ENCODE data around the gene YEATS2.

YEATS2 gene

GRCh38 chr3:183807881-183808280, 110.3 kb downstream of the YEATS2 start:
- Histone ChIP-seq H3K9me3 (ENCODE audit: control insufficient read depth, insufficient read depth, low read depth, low read length) (no peaks in the 10 kb centered on the region), H3K27ac (ENCODE audit: extremely low read depth, low read depth, low read length) (no peak overlapping the region), H3K4me1 (ENCODE audit: control insufficient read depth, insufficient read depth, low read length) (no peaks in the 10 kb centered on the region), H3K36me3 (ENCODE audit: control insufficient read depth in 2 of 2, insufficient read depth in 1 of 2, low read length in 2 of 2) (peaks cover 13 to 95% of the 10 kb centered on the region in 2 experiments; a peak in 2 of 3 replicates), H3K4me3 (ENCODE audit: low read depth, low read length) (no peak overlapping the region)
- TF ChIP-seq SALL2 (tag by site-specific recombination; IDR thresholded peaks at IDR 0.05; ENCODE audit: borderline replicate concordance) = no peak
- TF ChIP-seq HOXC10 (CRISPR knock-in tag; IDR thresholded peaks at IDR 0.05) = no peak
- TF ChIP-seq MEIS1 (CRISPR knock-in tag; IDR thresholded peaks at IDR 0.05; ENCODE audit: borderline replicate concordance) = no peak
- TF ChIP-seq ZBTB17 (tag by site-specific recombination; IDR thresholded peaks at IDR 0.05) = no peak
- no peak for TF ChIP-seq KLF16 (tag by site-specific recombination; IDR thresholded peaks at IDR 0.05)
- no peak for TF ChIP-seq ZFP69B (tag by site-specific recombination; IDR thresholded peaks at IDR 0.05)
- POLR2A ChIA-PET = no interaction called here
- CTCF ChIA-PET = no interaction called here

DNA sequence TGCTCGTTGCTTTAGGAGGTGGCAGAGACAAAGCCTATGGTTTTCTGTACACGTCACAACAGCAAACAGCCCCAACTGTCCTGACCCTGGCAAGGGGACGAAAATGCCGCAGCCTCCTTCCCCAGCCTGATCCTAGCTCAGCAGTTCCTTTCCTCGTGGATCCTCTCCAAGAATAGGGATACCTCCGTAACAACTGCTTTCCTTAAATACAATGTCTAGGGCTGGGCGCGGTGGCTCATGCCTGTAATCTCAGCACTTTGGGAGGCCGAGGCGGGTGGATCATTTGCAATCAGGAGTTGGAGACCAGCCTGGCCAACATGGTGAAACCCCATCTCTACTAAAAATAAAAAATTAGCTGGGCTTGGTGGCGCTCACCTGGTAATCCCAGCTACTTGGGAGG, 110.8 kb downstream of the YEATS2 start:
- CTCF ChIA-PET = interaction anchor here (1.3 kb wide), 1 partner anchor 41 kb away, joined by 3 read pairs; no protein-coding TSS in a partner anchor
- POLR2A ChIA-PET = no interaction called here

DNA sequence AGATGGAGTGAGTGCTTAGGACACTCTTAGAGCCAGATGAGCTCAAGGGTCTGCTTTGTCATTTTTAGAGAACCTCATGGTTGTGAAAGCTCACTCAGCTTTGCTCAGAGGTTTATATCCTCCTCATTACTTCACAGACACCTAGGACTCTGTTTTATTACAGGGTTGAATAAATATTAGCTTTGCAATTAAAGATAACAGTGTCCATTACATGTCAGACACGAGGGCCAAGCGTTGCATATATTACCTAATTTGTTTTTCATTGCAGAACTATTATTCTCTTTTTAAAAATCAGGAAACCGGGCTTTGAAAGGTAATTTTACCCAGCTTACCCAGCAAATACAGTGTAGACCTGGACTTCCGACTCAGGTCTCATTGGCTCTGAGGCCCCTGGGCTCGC, 111.7 kb downstream of the YEATS2 start:
- TF ChIP-seq HOXC10 (CRISPR knock-in tag; IDR thresholded peaks at IDR 0.05) (no peak), IKZF3 (tag by site-specific recombination; IDR thresholded peaks at IDR 0.05) (no peak), ZNF521 (tag by site-specific recombination; IDR thresholded peaks at IDR 0.05) (no peak), ZNF311 (tag by site-specific recombination; IDR thresholded peaks at IDR 0.05; ENCODE audit: borderline replicate concordance) (no peak)
- TF ChIP-seq, protein P1, sequence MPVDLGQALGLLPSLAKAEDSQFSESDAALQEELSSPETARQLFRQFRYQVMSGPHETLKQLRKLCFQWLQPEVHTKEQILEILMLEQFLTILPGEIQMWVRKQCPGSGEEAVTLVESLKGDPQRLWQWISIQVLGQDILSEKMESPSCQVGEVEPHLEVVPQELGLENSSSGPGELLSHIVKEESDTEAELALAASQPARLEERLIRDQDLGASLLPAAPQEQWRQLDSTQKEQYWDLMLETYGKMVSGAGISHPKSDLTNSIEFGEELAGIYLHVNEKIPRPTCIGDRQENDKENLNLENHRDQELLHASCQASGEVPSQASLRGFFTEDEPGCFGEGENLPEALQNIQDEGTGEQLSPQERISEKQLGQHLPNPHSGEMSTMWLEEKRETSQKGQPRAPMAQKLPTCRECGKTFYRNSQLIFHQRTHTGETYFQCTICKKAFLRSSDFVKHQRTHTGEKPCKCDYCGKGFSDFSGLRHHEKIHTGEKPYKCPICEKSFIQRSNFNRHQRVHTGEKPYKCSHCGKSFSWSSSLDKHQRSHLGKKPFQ (tag by site-specific recombination; IDR thresholded peaks at IDR 0.05) = no peak
- H3K36me3 ChIP-seq (ENCODE audit: control insufficient read depth in 2 of 2, insufficient read depth in 1 of 2, low read length in 2 of 2) = peaks cover 6 to 85% of the 10 kb centered on the region in 2 experiments; a peak in 2 of 3 replicates
- no peaks in the 10 kb centered on the region for H3K9me3 ChIP-seq (ENCODE audit: control insufficient read depth, insufficient read depth, low read depth, low read length)
- no peak overlapping the region for H3K27ac ChIP-seq (ENCODE audit: extremely low read depth, low read depth, low read length)
- H3K4me1 ChIP-seq (ENCODE audit: control insufficient read depth, insufficient read depth, low read length) = no peaks in the 10 kb centered on the region
- POLR2A ChIA-PET = no interaction called here
- CTCF ChIA-PET = interaction anchor here (1.3 kb wide), 1 partner anchor 42 kb away, joined by 3 read pairs; no protein-coding TSS in a partner anchor
- H3K4me3 ChIP-seq (ENCODE audit: low read depth, low read length) = no peak overlapping the region

More for the DNA sequence above, 110.8 kb downstream of the YEATS2 start:
- Histone ChIP-seq H3K9me3 (ENCODE audit: control insufficient read depth, insufficient read depth, low read depth, low read length) (no peaks in the 10 kb centered on the region), H3K27ac (ENCODE audit: extremely low read depth, low read depth, low read length) (no peak overlapping the region), H3K4me1 (ENCODE audit: control insufficient read depth, insufficient read depth, low read length) (no peaks in the 10 kb centered on the region), H3K4me3 (ENCODE audit: low read depth, low read length) (no peak overlapping the region), H3K36me3 (ENCODE audit: control insufficient read depth in 2 of 2, insufficient read depth in 1 of 2, low read length in 2 of 2) (peaks cover 12 to 93% of the 10 kb centered on the region in 2 experiments; a peak in 2 of 3 replicates)
- no peak for TF ChIP-seq ZBTB8A (tag by site-specific recombination; IDR thresholded peaks at IDR 0.05)

- Histone ChIP-seq H3K4me3 (ENCODE audit: low read depth, low read length) (no peak overlapping the region), H3K36me3 (ENCODE audit: control insufficient read depth in 2 of 2, insufficient read depth in 1 of 2, low read length in 2 of 2) (peaks cover 0 to 82% of the 10 kb centered on the region in 2 experiments; a peak in 2 of 3 replicates), H3K9me3 (ENCODE audit: control insufficient read depth, insufficient read depth, low read depth, low read length) (no peaks in the 10 kb centered on the region), H3K4me1 (ENCODE audit: control insufficient read depth, insufficient read depth, low read length) (no peaks in the 10 kb centered on the region), H3K27ac (ENCODE audit: extremely low read depth, low read depth, low read length) (no peak overlapping the region)
- ChIA-PET CTCF (no interaction called here), POLR2A (no interaction called here)
- TF ChIP-seq GFI1B (tag by site-specific recombination; IDR thresholded peaks at IDR 0.05) (no peak), ZNF114 (tag by site-specific recombination; IDR thresholded peaks at IDR 0.05) (no peak), ZNF292 (tag by site-specific recombination; IDR thresholded peaks at IDR 0.05; ENCODE audit: borderline replicate concordance, low read depth) (no peak), ZNF416 (tag by site-specific recombination; IDR thresholded peaks at IDR 0.05) (no peak), ZNF184 (tag by site-specific recombination; IDR thresholded peaks at IDR 0.05) (no peak), ZNF830 (tag by site-specific recombination; IDR thresholded peaks at IDR 0.05; ENCODE audit: low read depth) (no peak), REPIN1 (tag by site-specific recombination; IDR thresholded peaks at IDR 0.05; ENCODE audit: low read depth) (no peak), ZNF398 (tag by site-specific recombination; IDR thresholded peaks at IDR 0.05) (no peak), ZNF626 (tag by site-specific recombination; IDR thresholded peaks at IDR 0.05) (no peak)
- TF ChIP-seq, protein P2, sequence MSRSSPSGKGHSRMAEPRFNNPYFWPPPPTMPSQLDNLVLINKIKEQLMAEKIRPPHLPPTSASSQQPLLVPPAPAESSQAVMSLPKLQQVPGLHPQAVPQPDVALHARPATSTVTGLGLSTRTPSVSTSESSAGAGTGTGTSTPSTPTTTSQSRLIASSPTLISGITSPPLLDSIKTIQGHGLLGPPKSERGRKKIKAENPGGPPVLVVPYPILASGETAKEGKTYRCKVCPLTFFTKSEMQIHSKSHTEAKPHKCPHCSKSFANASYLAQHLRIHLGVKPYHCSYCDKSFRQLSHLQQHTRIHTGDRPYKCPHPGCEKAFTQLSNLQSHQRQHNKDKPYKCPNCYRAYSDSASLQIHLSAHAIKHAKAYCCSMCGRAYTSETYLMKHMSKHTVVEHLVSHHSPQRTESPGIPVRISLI (tag by site-specific recombination; IDR thresholded peaks at IDR 0.05) = no peak
These were observed 113.3 kb downstream of the YEATS2 start for GRCh38 chr3:183810643-183811594.
